Type B pancreatic cell (in vitro differentiated cells): ENCODE data around the gene TOX3. TPM values are rescaled to one million over a fixed set of nuclear protein-coding genes. Genes with fewer than 3 reads are reported as not detected.

Experiments
- DNase-seq: peaks from one replicate; pipeline ENCODE4 v3.0.0; 2021; ENCODE audit warnings: mixed read lengths; ENCODE audit not compliant: unreplicated experiment; ENCODE audit errors: extremely low spot score
- H3K27ac Mint-ChIP-seq: 2 replicates; pipeline ENCODE4 v1.8.0; 2021; ENCODE audit warnings: mild to moderate bottlenecking, mixed read lengths
- H3K27me3 Mint-ChIP-seq: 2 replicates; pipeline ENCODE4 v1.8.0; 2021; ENCODE audit warnings: mixed read lengths
- H3K36me3 Mint-ChIP-seq: 2 replicates; pipeline ENCODE4 v1.8.0; 2021; ENCODE audit warnings: mixed read lengths
- H3K4me1 Mint-ChIP-seq: one replicate; pipeline ENCODE4 v1.8.0; 2021; ENCODE audit warnings: mixed read lengths; ENCODE audit not compliant: unreplicated experiment
- H3K4me3 Mint-ChIP-seq: 2 replicates; pipeline ENCODE4 v1.8.0; 2021; ENCODE audit warnings: mild to moderate bottlenecking, mixed read lengths
- H3K9me3 Mint-ChIP-seq: 2 replicates; pipeline ENCODE4 v1.8.0; 2021; ENCODE audit warnings: mixed read lengths
- CTCF ChIP-seq: fragments of 200-600 bp; sonication (generic); conservative IDR thresholded peaks from 2 replicates; pipeline ENCODE4 v1.5.0; 2021; ENCODE audit warnings: antibody characterized with exemption, mild to moderate bottlenecking
- total RNA-seq: library from RNA; stranded (reverse); gene quantifications from 2 replicates; pipeline ENCODE4 v1.2.1, GENCODE V29; 2021; ENCODE audit warnings: low replicate concordance

TOX3 gene
- total RNA-seq, 1 donor from 2014 or later: 18.4 TPM

DNA sequence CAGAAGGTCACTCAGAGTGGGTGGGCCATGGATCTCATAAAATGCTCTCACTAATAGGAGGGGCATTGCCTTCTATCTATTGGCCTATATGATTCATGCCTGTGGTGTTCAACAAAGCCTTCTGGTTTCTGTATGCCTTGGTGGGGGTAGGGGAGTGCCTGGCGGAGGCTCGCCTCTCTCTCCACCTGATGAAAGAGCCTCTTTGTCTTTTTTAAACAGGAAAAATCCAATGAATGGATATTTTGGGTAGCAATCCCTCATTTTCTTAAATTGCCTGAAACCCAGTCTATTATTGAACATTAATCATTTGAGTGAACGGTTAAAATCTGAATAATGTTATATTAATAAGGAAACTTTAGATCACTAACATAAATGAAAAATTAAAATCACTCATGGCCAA, 90.6 kb downstream of the TOX3 start:
- H3K36me3 Mint-ChIP-seq: peaks cover 8% of the 10 kb centered on the region
- no peak for TF ChIP-seq CTCF
- no peaks in the 10 kb centered on the region for H3K9me3 Mint-ChIP-seq
- H3K27me3 Mint-ChIP-seq: peaks cover 56% of the 10 kb centered on the region
- DNase-seq: no peak
- H3K4me3 Mint-ChIP-seq: no peak overlapping the region
- H3K4me1 Mint-ChIP-seq: peaks cover 15% of the 10 kb centered on the region
- no peak overlapping the region for H3K27ac Mint-ChIP-seq

DNA sequence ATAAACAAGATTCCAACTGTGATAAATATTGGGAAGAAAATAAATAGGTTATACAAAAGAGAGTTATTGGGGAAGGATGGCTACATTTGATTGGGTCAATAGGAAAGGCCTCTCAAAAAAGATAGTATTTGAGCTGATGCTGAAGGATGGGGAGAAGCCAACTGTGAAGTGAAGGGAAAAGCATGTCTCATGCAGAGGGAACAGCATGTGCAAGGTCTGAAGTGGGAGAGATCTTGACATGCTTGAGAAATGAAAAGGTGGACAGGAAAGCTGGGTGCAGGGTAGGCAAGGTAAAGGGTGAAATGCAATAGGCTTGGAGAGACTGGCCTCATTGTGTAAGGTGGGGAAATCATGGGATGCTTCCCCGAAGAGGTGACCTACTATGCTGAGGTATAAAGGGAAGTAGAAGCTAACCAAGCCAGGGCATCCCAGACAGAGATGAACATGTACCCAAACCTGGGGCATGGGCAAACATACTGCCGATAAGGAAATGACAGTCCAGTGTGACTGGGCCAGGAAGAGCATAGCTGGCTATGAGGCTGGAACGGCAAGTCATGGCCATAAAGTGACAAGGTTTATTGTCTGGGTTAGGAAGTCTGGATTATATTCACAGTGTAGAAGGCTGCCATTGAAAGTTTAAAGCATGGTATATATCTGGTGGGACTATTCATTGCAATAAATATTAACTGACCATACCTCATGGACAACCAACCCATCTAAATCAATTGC, 91.2 kb downstream of the TOX3 start:
- Mint-ChIP-seq H3K36me3 (peaks cover 8% of the 10 kb centered on the region), H3K9me3 (no peaks in the 10 kb centered on the region), H3K4me1 (peaks cover 11% of the 10 kb centered on the region), H3K27ac (peak overlapping the region; percentile 10), H3K27me3 (peaks cover 52% of the 10 kb centered on the region), H3K4me3 (no peak overlapping the region)
- no peak for TF ChIP-seq CTCF
- DNase-seq: no peak

DNA sequence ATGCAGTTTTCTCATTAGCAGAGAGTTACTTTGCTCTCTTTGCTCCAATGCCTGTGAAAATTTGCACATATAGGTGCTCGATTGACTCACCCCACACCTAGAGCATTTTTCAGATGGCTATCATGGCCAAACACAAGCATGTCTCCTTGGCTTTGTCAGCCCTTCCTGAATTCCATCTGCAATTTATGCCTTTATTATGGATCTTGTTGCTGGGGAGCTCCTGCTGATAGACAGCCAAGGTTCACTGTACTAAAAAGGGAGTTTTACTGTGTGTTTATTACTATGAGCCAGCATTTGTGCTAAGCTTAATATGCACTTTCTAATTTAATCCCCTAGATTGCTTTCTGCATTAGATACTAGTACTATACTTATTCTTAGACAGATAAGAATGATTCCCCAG, 93.3 kb downstream of the TOX3 start:
- Mint-ChIP-seq H3K9me3 (no peaks in the 10 kb centered on the region), H3K36me3 (peaks cover 23% of the 10 kb centered on the region), H3K4me3 (no peak overlapping the region), H3K27ac (no peak overlapping the region), H3K27me3 (peaks cover 61% of the 10 kb centered on the region), H3K4me1 (peaks cover 8% of the 10 kb centered on the region)
- no peak for DNase-seq
- no peak for TF ChIP-seq CTCF

GRCh38 chr16:52451971-52452421, 94.9 kb downstream of the TOX3 start:
- no peak for TF ChIP-seq CTCF
- Mint-ChIP-seq H3K36me3 (peaks cover 25% of the 10 kb centered on the region), H3K9me3 (no peaks in the 10 kb centered on the region), H3K27ac (no peak overlapping the region), H3K4me3 (no peak overlapping the region), H3K27me3 (peaks cover 73% of the 10 kb centered on the region), H3K4me1 (peaks cover 6% of the 10 kb centered on the region)
- DNase-seq: no peak

GRCh38 chr16:52450916-52451315, 96.0 kb downstream of the TOX3 start:
- Mint-ChIP-seq H3K4me1 (peaks cover 10% of the 10 kb centered on the region), H3K27ac (no peak overlapping the region), H3K9me3 (no peaks in the 10 kb centered on the region), H3K4me3 (no peak overlapping the region), H3K27me3 (peaks cover 78% of the 10 kb centered on the region), H3K36me3 (peaks cover 24% of the 10 kb centered on the region)
- no peak for DNase-seq
- no peak for TF ChIP-seq CTCF
